B cell (primary cell): ENCODE data around the gene RFX2. TPM values are rescaled to one million over a fixed set of nuclear protein-coding genes. Genes with fewer than 3 reads are reported as not detected.

Source experiments
- ATAC-seq: fragments of 200-7000 bp; cut with Tn5 transposase; one replicate; pipeline ENCODE4 v1.10.0; 2021; ENCODE audit warnings: low read depth, mild to moderate bottlenecking, moderate number of reproducible peaks, moderate library complexity
- CTCF ChIA-PET: fragments of 350-600 bp; sonication (Branson Sonifier 250); formaldehyde crosslinking; loops from one replicate; lab custom pipeline; 2021; ENCODE audit warnings: antibody characterized with exemption, inconsistent platforms; lab: Charles Lee
- POLR2A ChIA-PET: fragments of 350-600 bp; sonication (Branson Sonifier 250); formaldehyde crosslinking; loops from one replicate; lab custom pipeline; 2021; ENCODE audit warnings: antibody characterized with exemption; lab: Charles Lee
- DNase-seq: peaks from one replicate; pipeline ENCODE4 v3.0.0; 2013
- H2AFZ ChIP-seq: 2 replicates; pipeline ENCODE4 v1.6.1; 2012; ENCODE audit warnings: mild to moderate bottlenecking, low read depth, low read length; ENCODE audit not compliant: insufficient read depth, poor library complexity, severe bottlenecking
- H3K27ac ChIP-seq, 2 donors: 1 replicate in 1 of 2; 2 replicates in 1 of 2; pipeline ENCODE4 v1.5.1; 2012 to 2013; ENCODE audit warnings: low read length in 2 of 2, mild to moderate bottlenecking in 2 of 2, moderate library complexity in 1 of 2
- H3K27me3 ChIP-seq, 4 experiments: fragments of 200-600 bp in 1 of 4; sonication (generic) in 1 of 4; replicated peaks in 1 of 4; 1 replicate in 2 of 4; 2 replicates in 2 of 4; pipeline versions ENCODE4 v1.6.1 to v1.7.0; 2013 to 2016; ENCODE audit warnings: low read length in 3 of 4, mild to moderate bottlenecking in 2 of 4, mixed read lengths in 1 of 4, moderate library complexity in 1 of 4; ENCODE audit not compliant: insufficient read depth in 4 of 4, control insufficient read depth in 3 of 4; ENCODE audit errors: control extremely low read depth in 1 of 4
- H3K36me3 ChIP-seq, 2 experiments: replicated peaks in 1 of 2; 1 replicate in 1 of 2; 2 replicates in 1 of 2; pipeline versions ENCODE4 v1.6.1 to v1.7.1; 2013; ENCODE audit warnings: low read length in 1 of 2; ENCODE audit not compliant: insufficient read depth in 2 of 2, control insufficient read depth in 1 of 2; ENCODE audit errors: control extremely low read depth in 1 of 2, extremely low read depth in 1 of 2
- H3K4me1 ChIP-seq, 2 donors: fragments of 200-600 bp in 1 of 2; sonication (generic) in 1 of 2; 1 replicate in 1 of 2; 2 replicates in 1 of 2; pipeline versions ENCODE4 v1.5.1 to v1.6.1; 2013 to 2017; ENCODE audit warnings: low read length in 2 of 2; ENCODE audit not compliant: control insufficient read depth in 2 of 2, insufficient read depth in 2 of 2
- H3K4me2 ChIP-seq: replicated peaks from 2 replicates; pipeline ENCODE3; 2012; ENCODE audit warnings: mild to moderate bottlenecking, low read depth, low read length; ENCODE audit not compliant: poor library complexity, severe bottlenecking
- H3K4me3 ChIP-seq, 5 experiments: fragments of 200-600 bp in 1 of 5; sonication (generic) in 1 of 5; 1 replicate in 3 of 5; 2 replicates in 2 of 5; pipeline versions ENCODE4 v1.5.1 to v1.7.0; 2011 to 2016; ENCODE audit warnings: low read length in 4 of 5, mild to moderate bottlenecking in 4 of 5, low read depth in 2 of 5, control low read depth in 1 of 5, moderate library complexity in 1 of 5; ENCODE audit not compliant: insufficient read depth in 1 of 5; ENCODE audit errors: control extremely low read depth in 1 of 5, extremely low read depth in 1 of 5
- H3K79me2 ChIP-seq: fragments of 200-600 bp; sonication (generic); one replicate; pipeline ENCODE4 v1.6.0; 2016; ENCODE audit warnings: low read length; ENCODE audit not compliant: control insufficient read depth, insufficient read depth
- H3K9ac ChIP-seq: fragments of 200-600 bp; sonication (generic); 2 replicates; pipeline ENCODE4 v1.6.1; 2017; ENCODE audit warnings: mild to moderate bottlenecking, low read length, moderate library complexity
- H3K9me3 ChIP-seq, 3 donors: one replicate each; pipeline versions ENCODE4 v1.6.1 to v1.7.1; 2013; ENCODE audit warnings: low read length in 2 of 3; ENCODE audit not compliant: control insufficient read depth in 2 of 3, insufficient read depth in 1 of 3; ENCODE audit errors: control extremely low read depth in 1 of 3
- H4K20me1 ChIP-seq: 2 replicates; pipeline ENCODE4 v1.6.0; 2012; ENCODE audit warnings: mild to moderate bottlenecking, low read length; ENCODE audit not compliant: insufficient read depth, control insufficient read depth, poor library complexity, severe bottlenecking
- H3K27ac Mint-ChIP-seq: one replicate; pipeline ENCODE4 v1.8.0; 2021; ENCODE audit warnings: mixed read lengths
- H3K27me3 Mint-ChIP-seq: one replicate; pipeline ENCODE4 v1.8.0; 2021; ENCODE audit warnings: mixed read lengths
- H3K4me1 Mint-ChIP-seq: one replicate; pipeline ENCODE4 v1.8.0; 2021; ENCODE audit warnings: mixed read lengths
- H3K4me3 Mint-ChIP-seq: one replicate; pipeline ENCODE4 v1.8.0; 2021; ENCODE audit warnings: mixed read lengths
- H3K9me3 Mint-ChIP-seq: one replicate; pipeline ENCODE4 v1.8.0; 2022; ENCODE audit warnings: mixed read lengths; ENCODE audit not compliant: insufficient read depth
- EZH2 ChIP-seq: IDR thresholded peaks from 2 replicates; pipeline ENCODE4 v1.6.1; 2012; ENCODE audit warnings: borderline replicate concordance, low read depth, mild to moderate bottlenecking, moderate library complexity, low read length; ENCODE audit not compliant: insufficient read depth, poor library complexity, severe bottlenecking
- WGBS: methylation state at CpG from one replicate; pipeline ENCODE4 v1.1.5; 2013; ENCODE audit warnings: missing lambda C conversion rate; ENCODE audit not compliant: insufficient coverage; 5-methylcytosine and 5-hydroxymethylcytosine counted together
- intact Hi-C: fragments of 100-400 bp; cut with micrococcal nuclease; formaldehyde crosslinking; loops from one replicate; pipeline ENCODE4 v1.10.0; 2022
- polyA plus RNA-seq: library from polyadenylated mRNA; depleted of rRNA; stranded (reverse); fragments of >200 nt; gene quantifications from 2 replicates; pipeline ENCODE4 v1.2.3, GENCODE V29; 2012
- total RNA-seq, 2 donors: library from RNA; stranded (reverse); fragments of 120-200 nt in 1 of 2; gene quantifications; 1 replicate in 1 of 2; 2 replicates in 1 of 2; pipeline versions ENCODE4 v1.2.3 to v1.2.4, GENCODE V29; 2013 to 2022
- TF ChIP-seq, protein P1 (sequence below): fragments of 200-600 bp; IDR thresholded peaks from one replicate; pipeline ENCODE4 v1.8.0; 2022; ENCODE audit warnings: antibody characterized with exemption, mild to moderate bottlenecking

RFX2 gene
- total and polyA plus RNA-seq, 2 donors (not counting 1 experiment from before 2014, with no cell fraction given) = 7.1 to 8.6 TPM

DNA sequence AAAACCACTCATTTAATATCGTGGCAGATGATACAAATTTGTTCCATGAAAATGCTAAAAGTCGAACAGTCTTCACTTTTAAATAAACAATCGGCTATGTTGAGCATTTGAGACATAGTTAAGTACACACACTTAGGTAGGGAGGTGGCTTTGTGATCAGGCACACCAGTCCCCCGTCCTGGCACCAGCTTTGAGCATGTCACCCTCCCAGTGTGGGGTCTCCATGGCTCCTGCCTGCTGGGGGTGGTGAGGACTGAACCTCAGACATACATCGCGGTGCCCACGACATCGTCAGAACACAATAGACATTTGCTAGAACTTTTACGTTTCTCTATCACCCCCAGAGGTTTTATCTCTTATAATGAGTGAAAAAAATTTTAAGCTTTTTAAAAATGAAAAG is 62.0 kb downstream of the RFX2 start:
- TF ChIP-seq, protein P1, sequence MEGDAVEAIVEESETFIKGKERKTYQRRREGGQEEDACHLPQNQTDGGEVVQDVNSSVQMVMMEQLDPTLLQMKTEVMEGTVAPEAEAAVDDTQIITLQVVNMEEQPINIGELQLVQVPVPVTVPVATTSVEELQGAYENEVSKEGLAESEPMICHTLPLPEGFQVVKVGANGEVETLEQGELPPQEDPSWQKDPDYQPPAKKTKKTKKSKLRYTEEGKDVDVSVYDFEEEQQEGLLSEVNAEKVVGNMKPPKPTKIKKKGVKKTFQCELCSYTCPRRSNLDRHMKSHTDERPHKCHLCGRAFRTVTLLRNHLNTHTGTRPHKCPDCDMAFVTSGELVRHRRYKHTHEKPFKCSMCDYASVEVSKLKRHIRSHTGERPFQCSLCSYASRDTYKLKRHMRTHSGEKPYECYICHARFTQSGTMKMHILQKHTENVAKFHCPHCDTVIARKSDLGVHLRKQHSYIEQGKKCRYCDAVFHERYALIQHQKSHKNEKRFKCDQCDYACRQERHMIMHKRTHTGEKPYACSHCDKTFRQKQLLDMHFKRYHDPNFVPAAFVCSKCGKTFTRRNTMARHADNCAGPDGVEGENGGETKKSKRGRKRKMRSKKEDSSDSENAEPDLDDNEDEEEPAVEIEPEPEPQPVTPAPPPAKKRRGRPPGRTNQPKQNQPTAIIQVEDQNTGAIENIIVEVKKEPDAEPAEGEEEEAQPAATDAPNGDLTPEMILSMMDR = no peak
- TF ChIP-seq EZH2 = no peak
- Mint-ChIP-seq H3K4me1 (peaks cover 4% of the 10 kb centered on the region), H3K9me3 (no peaks in the 10 kb centered on the region), H3K27me3 (no peaks in the 10 kb centered on the region), H3K27ac (no peak overlapping the region), H3K4me3 (no peak overlapping the region)
- Histone ChIP-seq H3K4me1 (no peaks in the 10 kb centered on the region), H3K36me3 (no peaks in the 10 kb centered on the region), H4K20me1 (no peaks in the 10 kb centered on the region), H3K4me2 (no peak overlapping the region), H3K4me3 (no peak overlapping the region), H3K9ac (no peak overlapping the region), H3K27me3 (no peaks in the 10 kb centered on the region), H2AFZ (peak overlapping the region; percentile 18), H3K27ac (no peak overlapping the region), H3K9me3 (peaks cover 0 to 2% (median 0%) of the 10 kb centered on the region in 3 donors), H3K79me2 (no peaks in the 10 kb centered on the region)
- no peak for ATAC-seq
- ChIA-PET CTCF (interaction anchor here (0.6 to 5.8 kb wide), 21 partner anchors 9 to 1634 kb away, joined by 3 to 188 read pairs (median 4); no protein-coding TSS in a partner anchor), POLR2A (no interaction called here)
- no peak for DNase-seq
- intact Hi-C loops = loop anchor here (1.0 kb wide), 2 partner anchors 39 to 815 kb away; no protein-coding TSS in a partner anchor
- no CpG with 5 or more reads among the region's 9 CpGs for WGBS

DNA sequence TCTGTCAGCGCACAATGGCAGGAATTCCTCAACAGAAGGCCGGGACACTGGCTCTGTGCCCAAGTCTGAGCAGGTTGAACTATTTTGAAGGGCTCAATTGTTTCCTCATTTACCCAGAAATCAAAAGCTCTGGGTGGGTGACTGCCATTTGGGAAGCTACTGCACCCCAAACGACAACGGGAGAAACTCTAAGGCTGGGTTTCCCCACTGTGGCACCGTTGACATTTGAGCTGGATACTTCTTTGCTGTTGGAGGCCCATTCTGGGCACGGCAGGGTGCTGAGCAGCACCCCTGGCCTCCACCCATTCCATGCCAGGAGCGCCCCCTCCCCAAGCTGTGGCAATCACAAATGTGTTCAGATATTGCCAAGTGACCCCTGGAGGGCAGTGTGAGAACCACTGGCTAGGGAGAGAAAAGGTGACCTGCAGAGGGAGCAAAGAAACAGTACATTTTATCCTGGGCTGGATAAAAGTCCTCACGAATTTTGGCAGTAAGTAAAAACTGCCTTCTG is 62.5 kb downstream of the RFX2 start:
- Histone ChIP-seq H3K79me2 (no peaks in the 10 kb centered on the region), H4K20me1 (no peaks in the 10 kb centered on the region), H3K27ac (no peak overlapping the region), H3K4me1 (no peaks in the 10 kb centered on the region), H3K4me2 (no peak overlapping the region), H3K36me3 (no peaks in the 10 kb centered on the region), H3K9ac (no peak overlapping the region), H3K9me3 (peaks cover 0 to 2% (median 0%) of the 10 kb centered on the region in 3 donors), H2AFZ (no peak overlapping the region), H3K4me3 (no peak overlapping the region), H3K27me3 (no peaks in the 10 kb centered on the region)
- H3K27me3 Mint-ChIP-seq = no peaks in the 10 kb centered on the region
- no peak overlapping the region for H3K4me3 Mint-ChIP-seq
- H3K4me1 Mint-ChIP-seq = peaks cover 4% of the 10 kb centered on the region
- CTCF ChIA-PET = interaction anchor here (0.6 to 5.8 kb wide), 23 partner anchors 9 to 1633 kb away, joined by 3 to 188 read pairs (median 4); no protein-coding TSS in a partner anchor
- TF ChIP-seq, protein P1 = no peak
- no peak for TF ChIP-seq EZH2
- POLR2A ChIA-PET = no interaction called here
- ATAC-seq = no peak
- no peak overlapping the region for H3K27ac Mint-ChIP-seq
- intact Hi-C loops = loop anchor here (1.0 kb wide), 2 partner anchors 40 to 816 kb away; no protein-coding TSS in a partner anchor
- no peaks in the 10 kb centered on the region for H3K9me3 Mint-ChIP-seq
- DNase-seq = no peak
- 76% methylated on average over 6 of the region's 8 CpGs for WGBS
